Lower lobe of right lung (tissue), 2 donors: ENCODE results near the gene GSTA4. TPM values are rescaled to one million over a fixed set of nuclear protein-coding genes. Genes with fewer than 3 reads are reported as not detected.
A peak's percentile ranks its signal among the peaks of the same experiment; 100 is the strongest.

ENCODE experiments used
- ATAC-seq, 2 donors: fragments of 200-7000 bp; cut with Tn5 transposase; one replicate each; pipeline ENCODE4 v1.9.1; 2020 to 2022; ENCODE audit warnings: mild to moderate bottlenecking in 2 of 2, moderate library complexity in 2 of 2
- DNase-seq: peaks from one replicate; pipeline ENCODE4 v3.0.0-alpha.2; 2020
- H3K27ac ChIP-seq: fragments of 200-600 bp; one replicate; pipeline ENCODE4 v1.8.0; 2022
- H3K27me3 ChIP-seq: fragments of 200-600 bp; one replicate; pipeline ENCODE4 v1.8.0; 2022; ENCODE audit warnings: low read depth
- H3K36me3 ChIP-seq: fragments of 200-600 bp; one replicate; pipeline ENCODE4 v1.8.0; 2022; ENCODE audit warnings: mild to moderate bottlenecking
- H3K4me1 ChIP-seq: fragments of 200-600 bp; one replicate; pipeline ENCODE4 v1.8.0; 2022
- H3K4me3 ChIP-seq: fragments of 200-600 bp; one replicate; pipeline ENCODE4 v1.8.0; 2022; ENCODE audit warnings: mild to moderate bottlenecking
- H3K9me3 ChIP-seq: fragments of 200-600 bp; one replicate; pipeline ENCODE4 v1.8.0; 2022
- CTCF ChIP-seq: fragments of 200-600 bp; IDR thresholded peaks from one replicate; pipeline ENCODE4 v1.8.0; 2022; ENCODE audit warnings: antibody characterized with exemption, mild to moderate bottlenecking
- intact Hi-C: fragments of 100-400 bp; cut with DNase I; formaldehyde crosslinking; loops from one replicate; pipeline ENCODE4 v1.11.0; 2022
- total RNA-seq: library from RNA; stranded (reverse); fragmentation: NEBNext Ultra II Directional; extraction: Animal tissue kit (Norgen Biotek cat#: 25700); gene quantifications from one replicate; pipeline ENCODE4 v1.2.1, GENCODE V29; 2021
- donor health status: DM: no; HTN: yes; CAD: no; lungs with severe emphysema.

GSTA4 gene
- total RNA-seq, 1 donor from 2014 or later, result 63.4 TPM

- H3K36me3 ChIP-seq, result no peaks in the 10 kb centered on the region
- H3K27ac ChIP-seq, result peak overlapping the region; percentile 44
- intact Hi-C loops, result no loop called here
- TF ChIP-seq CTCF, result no peak
- H3K4me3 ChIP-seq, result no peak overlapping the region
- H3K27me3 ChIP-seq, result no peaks in the 10 kb centered on the region
- ATAC-seq, result peak; percentile 94 to 95
- peak; percentile 57 for DNase-seq
- H3K9me3 ChIP-seq, result no peaks in the 10 kb centered on the region
- no peaks in the 10 kb centered on the region for H3K4me1 ChIP-seq
Measured at GRCh38 chr6:52931351-52931750, 63.7 kb downstream of the GSTA4 start.

- DNase-seq (no peak), ATAC-seq (peak; percentile 68 to 80)
Measured at GRCh38 chr6:52929321-52930164, 65.5 kb downstream of the GSTA4 start.

More at GRCh38 chr6:52929321-52930164, 65.5 kb downstream of the GSTA4 start:
- Histone ChIP-seq H3K4me3 (no peak overlapping the region), H3K36me3 (no peaks in the 10 kb centered on the region), H3K27ac (no peak overlapping the region), H3K9me3 (no peaks in the 10 kb centered on the region), H3K4me1 (no peaks in the 10 kb centered on the region), H3K27me3 (no peaks in the 10 kb centered on the region)
- no peak for TF ChIP-seq CTCF
- intact Hi-C loops, result no loop called here

Other genes with a start within 250 kb of the GSTA4 start
- gene GSTA2, start 231.8 kb downstream of the GSTA4 start, total RNA-seq, result 4.8 TPM
- 22.2 TPM for gene GSTA1, start 191.5 kb downstream of the GSTA4 start, total RNA-seq
- gene GSTA5, start 154.5 kb downstream of the GSTA4 start, total RNA-seq, result not detected
- gene GSTA3, start 85.6 kb downstream of the GSTA4 start, total RNA-seq, result 2.1 TPM
- gene CILK1, start 66.5 kb upstream of the GSTA4 start, total RNA-seq, result 16.0 TPM
- gene FBXO9, start 70.1 kb upstream of the GSTA4 start, total RNA-seq, result 112 TPM
- not detected for gene GCM1, start 153.6 kb upstream of the GSTA4 start, total RNA-seq